GM19452 (cell line): ENCODE results near the gene MALRD1.
"Not testable (repeated sequence)": the region's sequence is repeated elsewhere in the genome, so short reads cannot be mapped to it uniquely, and the experiment has no call there.

ENCODE experiments used
- ATAC-seq: cut with Tn5 transposase; IDR thresholded peaks from one replicate; pipeline ENCODE4 v1.9.1; 2021; ENCODE audit not compliant: unreplicated experiment

MALRD1 gene

DNA sequence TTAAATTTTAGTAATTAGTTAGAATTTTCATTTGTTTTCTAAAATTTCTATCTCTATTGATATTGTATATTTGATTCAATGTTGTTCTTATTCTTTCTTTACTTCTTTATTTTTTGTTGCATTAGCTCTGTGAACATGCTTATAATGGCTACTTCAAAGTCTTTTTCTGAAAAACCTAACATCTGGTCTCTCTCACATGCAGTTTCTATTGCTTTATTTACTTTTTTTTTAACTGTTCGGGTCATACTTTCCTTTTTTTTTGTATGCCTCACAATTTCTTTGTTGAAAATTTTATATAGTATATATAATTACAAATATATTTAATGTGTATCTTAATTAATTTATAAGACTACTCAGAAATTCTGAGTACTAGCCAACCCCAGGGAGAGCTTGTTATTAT lies 715.5 kb downstream of the MALRD1 start:
- no peak for ATAC-seq

DNA sequence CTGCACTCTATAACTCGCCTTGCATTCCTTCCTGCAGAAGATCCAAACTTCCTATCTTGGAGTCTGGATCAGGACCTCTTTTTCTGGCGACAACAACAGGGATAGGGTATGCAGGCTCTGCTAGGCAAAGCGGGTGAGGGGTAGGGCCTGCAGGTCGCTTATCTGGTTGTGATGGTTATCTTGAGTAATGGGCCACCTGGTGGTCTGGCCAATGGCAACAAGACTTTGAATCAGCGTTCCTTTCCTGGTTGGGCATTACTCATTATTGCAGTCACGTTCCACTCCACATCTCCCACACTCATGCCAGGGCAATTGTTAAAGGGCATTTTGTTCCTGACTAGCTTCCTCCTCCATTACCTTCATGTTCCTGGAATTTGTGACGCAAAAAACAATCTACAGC lies 719.3 kb downstream of the MALRD1 start:
- ATAC-seq = no peak

DNA sequence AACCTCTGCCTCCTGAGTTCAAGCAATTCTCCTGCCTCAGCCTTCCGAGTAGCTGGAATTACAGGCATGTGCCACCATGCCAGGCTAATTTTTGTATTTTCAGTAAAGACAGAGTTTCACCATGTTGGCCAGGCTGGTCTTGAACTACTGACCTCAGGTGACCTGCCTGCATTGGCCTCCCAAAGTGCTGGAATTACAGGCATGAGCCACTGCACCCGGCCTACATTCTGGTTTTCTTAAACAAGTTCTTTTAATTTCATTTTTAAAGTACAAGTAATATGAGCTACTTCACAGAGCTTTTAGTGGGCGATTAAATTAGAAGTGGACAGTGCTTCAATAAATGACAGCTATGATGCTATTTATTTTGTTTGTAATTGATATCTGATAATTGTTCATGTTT lies 721.2 kb downstream of the MALRD1 start:
- not testable (repeated sequence) for ATAC-seq

DNA sequence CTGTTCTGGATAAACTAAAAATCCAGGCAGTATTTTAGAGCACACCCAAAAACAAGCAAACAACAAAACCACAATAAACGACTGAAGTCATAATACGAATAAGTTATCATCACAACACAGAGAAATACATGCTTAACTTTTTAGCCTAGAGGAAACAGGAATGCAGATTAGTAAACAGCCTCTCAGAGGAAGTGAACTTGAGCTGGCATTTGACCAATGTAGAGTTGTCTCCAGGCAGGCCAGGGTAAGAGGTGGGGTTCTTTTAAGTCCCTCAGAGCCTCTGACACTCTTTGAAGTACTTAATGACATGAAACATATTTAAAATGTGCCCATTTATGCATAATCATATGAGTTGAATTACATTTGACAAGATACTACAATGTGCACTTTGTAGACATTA lies 724.4 kb downstream of the MALRD1 start:
- no peak for ATAC-seq

DNA sequence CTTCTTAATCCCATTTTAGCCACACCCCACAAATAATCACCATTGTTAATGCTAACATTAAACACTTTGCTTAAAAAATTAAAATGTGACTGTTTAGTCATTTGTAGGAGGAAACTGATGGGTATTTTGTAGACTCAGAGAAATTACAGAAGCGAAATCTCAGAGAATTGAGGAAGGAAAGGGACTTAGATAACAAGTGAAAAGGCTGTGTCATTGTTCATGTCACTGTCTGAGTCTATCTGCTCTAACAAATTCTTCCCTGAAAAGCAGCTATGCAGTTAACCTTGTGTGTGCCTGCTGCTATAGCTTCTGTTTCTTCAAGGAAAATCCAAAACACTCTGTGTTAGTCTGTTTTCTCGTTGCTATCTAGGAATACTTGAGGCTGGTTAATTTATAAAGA lies 726.7 kb downstream of the MALRD1 start:
- ATAC-seq = no peak

DNA sequence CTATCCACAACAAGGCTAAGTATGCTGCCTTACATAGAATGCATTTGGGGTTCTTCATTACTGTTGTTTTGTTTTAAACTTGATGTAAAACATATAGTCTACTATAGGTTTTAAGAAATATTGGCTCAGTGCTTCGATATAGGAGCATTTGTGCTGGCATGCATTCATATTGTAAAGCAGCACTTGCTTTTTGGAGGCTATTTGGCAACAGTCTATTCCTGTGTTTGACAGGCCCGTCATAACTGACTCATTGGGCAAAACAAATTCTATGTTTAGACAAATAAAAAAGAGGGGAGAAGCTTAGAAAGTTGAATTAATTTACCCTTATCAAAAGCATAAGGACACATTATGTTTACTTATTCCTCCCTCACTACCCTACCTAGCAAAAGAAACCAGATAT lies 729.2 kb downstream of the MALRD1 start:
- no peak for ATAC-seq

DNA sequence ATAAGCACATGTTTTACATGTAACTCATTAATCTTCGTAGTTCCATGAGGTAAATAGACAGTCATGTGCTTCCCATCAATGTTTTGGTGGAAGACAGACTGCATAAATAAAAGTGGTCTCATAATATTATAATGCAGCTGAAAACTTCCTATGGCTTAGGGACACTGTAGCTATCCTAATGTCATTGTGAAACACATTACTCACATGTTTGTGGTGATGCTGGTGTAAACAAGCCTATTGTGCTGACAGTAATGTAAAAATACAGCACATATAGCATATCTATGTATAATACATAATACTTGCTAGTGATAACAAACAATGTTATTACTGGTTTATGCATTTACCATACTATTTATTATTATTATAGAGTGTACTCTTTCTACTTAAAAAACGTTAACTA lies 730.4 kb downstream of the MALRD1 start:
- no peak for ATAC-seq

DNA sequence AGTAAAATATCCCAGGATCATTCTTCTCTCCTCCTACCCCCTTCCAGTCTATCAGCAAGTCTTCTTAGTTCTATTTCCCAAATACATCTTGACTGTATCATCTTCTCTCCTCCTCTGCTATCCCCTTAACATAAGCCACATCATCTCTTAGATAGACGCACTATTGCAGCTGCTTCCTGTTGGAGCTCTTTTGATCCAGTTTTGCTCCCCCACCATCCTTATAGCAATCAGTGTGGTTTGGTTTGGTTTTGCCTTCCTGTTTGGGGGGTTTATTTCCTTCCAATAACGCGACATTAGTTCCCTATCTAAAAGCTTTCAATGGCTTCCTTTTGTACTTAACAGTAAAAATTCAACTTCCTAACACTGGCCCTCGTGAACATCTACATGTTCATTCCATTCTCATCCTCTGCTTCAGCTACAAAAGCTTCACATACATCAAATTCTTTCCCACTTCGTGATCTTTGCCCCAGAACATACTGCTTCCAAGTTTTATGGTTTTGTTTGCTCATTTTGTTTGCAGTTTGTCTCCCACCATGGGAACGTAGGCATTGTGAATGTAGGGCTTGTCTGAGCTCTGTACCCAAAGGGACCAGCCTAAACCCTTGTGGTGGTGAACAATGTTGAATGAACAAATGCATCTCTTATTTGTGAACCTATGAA lies 734.0 kb downstream of the MALRD1 start:
- no peak for ATAC-seq

DNA sequence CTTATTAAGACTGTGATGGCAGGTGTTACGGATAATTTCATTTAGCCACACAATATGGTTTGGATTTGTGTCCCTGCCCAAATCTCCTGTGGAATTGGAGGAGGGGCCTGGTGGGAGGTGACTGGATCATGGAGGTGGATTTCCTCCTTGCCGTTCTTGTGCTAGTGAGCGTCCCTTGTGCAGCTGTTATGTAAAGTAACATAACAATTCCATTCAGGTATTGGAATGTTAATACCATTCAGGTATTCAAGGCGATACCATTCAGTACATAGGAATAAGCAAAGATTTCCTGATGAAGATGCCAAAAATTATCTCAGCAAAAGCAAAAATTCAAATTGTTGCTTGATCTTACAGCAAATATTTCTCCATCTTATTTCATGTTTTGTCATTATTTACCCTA lies 735.1 kb downstream of the MALRD1 start:
- ATAC-seq = no peak
